Thyroid gland (tissue), 4 donors: ENCODE results near the gene USP2.

Source experiments
- POLR2A ChIP-seq, 2 donors: fragments of 450-650 bp; IDR thresholded peaks; one replicate each; pipeline ENCODE4 v1.6.1; 2017; ENCODE audit warnings: antibody characterized with exemption in 2 of 2, mild to moderate bottlenecking in 2 of 2, moderate library complexity in 1 of 2
- TF ChIP-seq, protein P1 (sequence below), 6 experiments: fragments of 200-600 bp in 3 of 6; fragments of 450-650 bp in 3 of 6; sonication (generic) in 3 of 6; IDR thresholded peaks; one replicate each; pipeline ENCODE4 v1.5.1; 2016 to 2019; ENCODE audit warnings: antibody characterized with exemption in 6 of 6, mild to moderate bottlenecking in 2 of 6, inconsistent platforms in 1 of 6, moderate library complexity in 1 of 6

GRCh38 chr11:119314726-119315125 lies 66.8 kb downstream of the USP2 start:
- TF ChIP-seq, protein P1, sequence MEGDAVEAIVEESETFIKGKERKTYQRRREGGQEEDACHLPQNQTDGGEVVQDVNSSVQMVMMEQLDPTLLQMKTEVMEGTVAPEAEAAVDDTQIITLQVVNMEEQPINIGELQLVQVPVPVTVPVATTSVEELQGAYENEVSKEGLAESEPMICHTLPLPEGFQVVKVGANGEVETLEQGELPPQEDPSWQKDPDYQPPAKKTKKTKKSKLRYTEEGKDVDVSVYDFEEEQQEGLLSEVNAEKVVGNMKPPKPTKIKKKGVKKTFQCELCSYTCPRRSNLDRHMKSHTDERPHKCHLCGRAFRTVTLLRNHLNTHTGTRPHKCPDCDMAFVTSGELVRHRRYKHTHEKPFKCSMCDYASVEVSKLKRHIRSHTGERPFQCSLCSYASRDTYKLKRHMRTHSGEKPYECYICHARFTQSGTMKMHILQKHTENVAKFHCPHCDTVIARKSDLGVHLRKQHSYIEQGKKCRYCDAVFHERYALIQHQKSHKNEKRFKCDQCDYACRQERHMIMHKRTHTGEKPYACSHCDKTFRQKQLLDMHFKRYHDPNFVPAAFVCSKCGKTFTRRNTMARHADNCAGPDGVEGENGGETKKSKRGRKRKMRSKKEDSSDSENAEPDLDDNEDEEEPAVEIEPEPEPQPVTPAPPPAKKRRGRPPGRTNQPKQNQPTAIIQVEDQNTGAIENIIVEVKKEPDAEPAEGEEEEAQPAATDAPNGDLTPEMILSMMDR (IDR thresholded peaks at IDR 0.05): no peak
- no peak for TF ChIP-seq POLR2A (IDR thresholded peaks at IDR 0.05)
